ENCODE results near the gene VAV2.

Gene VAV2

DNA sequence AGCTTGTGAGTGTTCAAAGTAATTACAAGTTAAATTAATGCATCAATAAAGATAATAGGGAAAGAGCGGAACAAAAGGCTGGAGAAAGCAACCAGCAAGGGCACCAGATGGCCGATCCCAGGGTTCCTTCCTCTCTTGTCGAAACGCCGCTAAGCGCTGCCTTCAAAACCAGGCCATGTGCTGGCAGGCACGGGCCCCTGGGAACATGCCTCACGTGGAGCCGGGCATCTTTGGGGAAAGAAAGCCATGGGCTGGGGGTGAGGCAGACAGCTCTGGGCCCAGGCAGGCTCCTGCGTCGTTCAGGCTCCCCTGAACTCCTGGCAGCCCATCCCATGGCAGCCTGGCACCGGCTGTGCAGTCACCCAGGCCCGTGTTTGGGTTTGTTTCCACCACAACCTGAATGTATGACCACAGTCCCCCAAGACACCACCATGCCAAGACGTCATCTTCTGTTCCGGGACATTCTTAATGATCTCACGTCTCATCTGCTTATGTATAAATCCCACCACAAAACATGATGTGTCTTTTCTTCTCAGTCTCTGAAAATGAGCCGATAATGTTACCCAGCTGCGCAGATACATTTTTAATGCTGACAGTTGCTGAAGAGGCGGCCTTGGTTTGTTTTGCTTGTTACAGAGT, 143.5 kb downstream of the VAV2 start:
- DNase-seq: no peak

GRCh38 chr9:133846483-133847090, 145.5 kb downstream of the VAV2 start:
- DNase-seq: no peak

DNA sequence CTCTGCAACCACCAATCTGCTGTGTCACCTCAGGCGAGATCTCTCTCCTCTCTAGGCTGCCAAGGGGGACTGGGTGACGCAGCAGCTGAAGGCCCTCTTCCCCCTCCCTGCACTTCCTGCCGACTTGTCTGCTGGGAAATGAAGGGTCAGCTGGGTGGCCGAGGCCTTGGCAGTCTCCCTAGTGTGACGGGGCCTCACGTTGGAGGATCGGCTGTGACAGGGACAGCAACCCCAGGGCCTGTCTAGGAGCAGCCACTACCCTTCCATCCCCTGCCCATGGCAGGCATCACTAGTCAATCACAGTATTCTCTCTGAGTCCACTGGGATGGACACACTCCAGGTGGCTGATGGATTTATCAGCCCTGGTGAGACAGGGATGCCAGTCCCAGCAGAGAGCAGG, 146.7 kb downstream of the VAV2 start:
- DNase-seq: peak; percentile 16

GRCh38 chr9:133844881-133845410, 147.2 kb downstream of the VAV2 start:
- no peak for DNase-seq

- DNase-seq: no peak
Observed at GRCh38 chr9:133844398-133844784, 147.7 kb downstream of the VAV2 start.

DNA sequence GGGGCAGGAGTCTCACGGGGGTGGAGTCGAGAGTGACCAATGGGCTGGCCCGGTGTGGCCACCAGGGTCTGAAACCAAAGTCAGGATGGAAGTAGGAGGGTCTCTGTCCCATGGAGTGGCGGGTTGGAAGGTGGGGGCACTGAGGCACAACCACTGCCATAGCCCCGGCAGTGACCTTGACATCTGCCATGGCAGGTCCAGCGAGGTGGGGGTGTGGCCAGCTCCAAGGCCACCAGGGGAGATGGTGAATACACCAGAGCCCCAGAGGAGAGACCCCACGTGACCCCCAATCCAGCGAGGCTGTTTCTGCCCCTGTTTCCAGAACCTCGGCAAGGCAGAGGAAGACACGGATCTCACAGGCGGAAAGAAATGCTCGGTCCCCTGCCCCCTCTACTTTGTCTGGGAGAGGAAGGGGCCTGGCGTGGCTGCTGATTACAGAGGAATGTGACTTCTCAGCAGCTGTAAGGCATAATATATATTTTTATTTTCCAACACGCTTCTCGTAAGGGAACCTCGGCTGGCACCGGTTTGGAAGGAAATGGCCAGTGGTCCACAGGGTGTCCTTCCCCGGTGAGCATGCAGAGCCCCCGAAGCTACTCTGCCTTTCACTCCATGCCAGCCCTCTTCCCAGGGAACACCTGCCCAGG, 148.2 kb downstream of the VAV2 start:
- no peak for DNase-seq

DNA sequence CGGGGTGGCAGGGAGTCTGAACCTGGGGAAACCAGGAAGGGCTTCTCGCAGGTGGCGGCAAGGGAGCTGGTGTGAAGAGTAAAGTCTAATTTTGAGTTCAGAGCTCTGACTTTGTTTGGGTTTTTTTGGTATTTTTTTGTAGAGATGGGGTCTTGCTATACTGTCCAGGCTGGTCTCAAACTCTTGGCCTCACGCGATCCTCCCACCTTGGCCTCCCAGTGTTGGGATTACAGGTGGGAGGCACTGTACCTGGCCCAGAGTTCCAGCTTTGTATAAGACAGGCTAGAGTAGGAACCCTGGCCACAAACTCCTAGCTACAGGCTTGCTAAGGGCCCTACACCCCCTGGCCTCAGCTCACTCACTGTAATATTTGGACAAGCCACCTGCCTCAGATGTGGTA, 148.9 kb downstream of the VAV2 start:
- DNase-seq: no peak

DNA sequence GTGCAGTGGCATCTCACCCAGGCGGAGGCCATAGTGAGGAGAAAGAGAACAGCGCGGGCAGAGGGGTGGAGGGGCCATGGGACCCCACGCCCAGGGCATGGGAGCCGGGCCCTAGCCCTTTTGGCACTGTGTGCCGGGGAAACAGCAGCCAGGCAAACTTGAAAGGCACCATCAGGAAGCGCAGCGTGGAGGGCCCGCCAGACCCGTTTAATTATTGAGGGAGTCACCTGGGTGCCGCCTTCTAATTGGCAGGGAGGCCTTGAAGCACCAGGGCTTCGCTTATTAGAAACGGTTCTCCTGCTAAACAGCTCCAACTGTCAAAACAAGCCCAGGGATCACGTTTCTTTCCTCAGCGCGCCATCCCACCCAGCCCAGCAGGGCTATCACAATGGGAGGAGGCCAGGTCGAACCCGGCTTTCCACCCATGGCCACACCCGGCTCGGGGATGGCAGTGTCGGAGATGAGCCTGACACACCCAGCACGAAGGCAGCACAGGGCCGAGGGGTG, 149.3 kb downstream of the VAV2 start:
- DNase-seq: no peak

- DNase-seq: no peak
Observed at GRCh38 chr9:133842174-133842573, 149.9 kb downstream of the VAV2 start.

DNA sequence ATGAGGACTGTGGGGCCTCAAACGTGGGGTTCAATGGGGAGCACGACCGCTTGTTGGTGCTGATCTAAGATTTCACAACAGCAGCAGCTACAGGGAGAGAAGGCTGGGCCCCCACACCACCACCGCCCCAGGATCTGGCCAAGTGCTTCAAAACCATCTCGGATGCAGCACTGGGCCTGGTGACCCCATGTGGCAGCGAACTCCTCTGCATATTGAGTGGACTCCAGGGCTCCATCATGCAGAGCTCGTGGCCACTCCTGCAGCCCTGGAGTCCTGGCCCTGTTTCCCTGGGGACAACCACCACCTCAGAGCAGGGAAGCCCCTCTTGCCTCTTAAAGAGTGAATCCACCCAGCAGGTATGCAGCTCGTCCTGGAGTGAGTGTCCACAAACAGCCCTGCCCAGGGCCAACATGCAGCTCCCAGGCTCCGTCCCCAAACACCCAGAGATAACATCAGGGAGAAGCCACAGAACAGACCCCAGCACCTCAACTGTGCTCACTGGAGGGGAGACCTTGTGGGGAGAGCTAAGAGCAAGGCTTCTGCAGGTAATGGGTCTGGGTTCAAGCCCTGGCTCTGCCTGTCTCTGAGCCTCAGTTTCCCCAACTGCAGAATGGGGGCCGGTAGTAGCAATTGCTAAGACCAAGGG, 150.8 kb downstream of the VAV2 start:
- no peak for DNase-seq

DNA sequence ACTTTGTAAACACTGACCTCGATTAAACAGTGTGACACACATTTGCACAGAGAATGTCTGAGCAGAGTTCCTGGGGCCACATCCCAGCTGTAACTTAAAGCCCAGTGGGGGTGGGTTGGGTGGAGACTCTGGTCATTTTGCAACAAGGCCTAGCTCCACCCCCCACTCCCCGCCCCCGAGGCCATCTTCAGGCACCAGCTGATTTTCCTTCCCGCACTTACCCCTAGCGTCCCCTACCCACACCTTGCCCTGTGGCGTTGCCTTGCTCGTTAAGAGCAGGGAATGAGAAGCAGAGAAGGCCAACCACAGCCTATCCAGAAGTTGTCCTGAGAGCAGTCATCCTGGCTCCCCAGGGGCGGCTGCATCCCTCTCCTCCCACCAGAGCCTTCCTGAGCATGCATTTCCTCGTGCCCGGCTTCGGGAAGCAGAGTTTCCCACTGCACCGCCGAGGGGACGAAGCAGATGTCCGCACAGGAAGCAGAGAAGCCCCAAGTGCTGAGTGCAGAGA, 152.2 kb downstream of the VAV2 start:
- no peak for DNase-seq

- no peak for DNase-seq
Observed at GRCh38 chr9:133838859-133839507, 153.1 kb downstream of the VAV2 start.

GRCh38 chr9:133837627-133838597, 154.2 kb downstream of the VAV2 start:
- DNase-seq: no peak

GRCh38 chr9:133836818-133837217, 155.3 kb downstream of the VAV2 start:
- DNase-seq: no peak

DNA sequence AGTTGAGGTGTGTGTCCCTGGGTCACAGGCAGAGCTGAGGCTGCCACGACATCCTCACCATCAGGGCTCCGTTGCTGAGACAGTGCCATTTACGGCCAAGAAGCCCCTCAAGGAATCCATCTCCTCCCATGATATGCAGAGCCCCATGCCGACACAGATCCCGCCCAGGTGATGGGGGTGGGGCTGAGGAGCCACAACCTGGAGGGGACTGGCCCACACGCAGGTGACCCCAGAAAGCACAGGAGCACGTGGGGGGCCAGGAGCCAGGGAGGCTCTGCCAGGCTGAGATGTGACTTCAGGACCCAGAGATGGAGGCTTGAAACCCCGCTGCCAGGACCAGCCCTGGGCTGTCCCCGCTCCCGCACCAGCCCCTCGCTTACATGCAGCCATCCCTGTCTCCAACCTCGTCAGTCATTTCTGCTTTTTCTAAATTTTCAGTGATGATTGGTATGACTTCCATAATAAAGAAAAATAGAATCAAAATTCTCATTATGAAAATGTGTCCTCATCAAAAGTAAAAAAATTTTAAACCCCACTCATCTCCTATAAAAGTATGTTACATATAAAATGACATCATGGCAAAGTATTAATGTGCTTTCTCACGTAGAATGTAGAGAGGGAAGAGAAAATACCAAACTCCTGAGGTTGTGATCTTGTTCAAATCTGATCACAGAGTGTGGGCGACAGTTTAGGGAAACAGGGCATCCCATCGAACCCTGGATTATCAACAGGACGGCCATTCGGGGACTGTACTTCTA, 155.9 kb downstream of the VAV2 start:
- no peak for DNase-seq

- no peak for DNase-seq
Observed at GRCh38 chr9:133835262-133835901, 156.7 kb downstream of the VAV2 start.

DNA sequence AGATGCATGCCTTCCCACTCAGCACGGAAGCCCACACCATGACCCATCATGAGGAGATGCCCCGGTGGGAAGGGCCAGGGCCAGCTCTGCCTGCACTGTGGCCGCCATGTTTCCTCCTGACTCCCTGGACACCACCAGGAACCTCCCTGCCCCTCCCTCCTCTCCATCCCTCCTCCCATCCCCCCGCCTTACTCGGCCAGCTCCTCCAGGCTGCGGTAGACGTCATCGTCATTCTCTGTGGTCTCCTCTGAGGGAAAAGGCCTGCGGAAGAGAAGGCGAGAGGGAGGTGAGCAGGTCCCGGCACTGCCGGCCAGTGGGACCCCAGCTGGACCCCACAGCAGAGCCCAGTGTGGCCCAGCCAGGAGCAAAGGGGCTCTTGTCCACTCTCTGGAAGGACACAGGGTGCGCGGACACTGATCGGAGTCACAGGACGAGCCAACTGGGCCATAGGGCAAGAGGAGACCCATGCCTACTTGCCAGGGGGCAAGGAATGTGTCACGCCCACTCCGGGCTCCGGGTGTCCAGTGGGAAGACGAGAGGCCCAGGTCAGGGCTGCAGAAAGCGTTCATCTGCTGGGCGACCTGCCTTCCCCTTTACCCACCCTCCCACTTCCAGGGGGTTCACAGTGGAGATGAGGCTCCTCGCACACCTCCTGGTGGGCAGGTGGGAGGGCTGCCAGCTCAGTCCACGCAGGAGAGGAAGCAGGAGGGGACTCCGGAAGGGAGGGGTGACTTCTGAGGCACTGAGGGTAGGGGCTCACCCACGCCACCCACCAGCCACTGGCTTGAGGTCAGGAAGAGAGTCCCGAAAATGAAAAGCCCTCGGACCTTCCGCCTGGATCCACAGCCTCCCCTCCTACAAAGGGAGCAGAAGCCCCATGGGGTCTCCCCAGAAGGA, 157.8 kb downstream of the VAV2 start:
- no peak for DNase-seq

GRCh38 chr9:133833388-133834025, 158.6 kb downstream of the VAV2 start:
- no peak for DNase-seq

DNA sequence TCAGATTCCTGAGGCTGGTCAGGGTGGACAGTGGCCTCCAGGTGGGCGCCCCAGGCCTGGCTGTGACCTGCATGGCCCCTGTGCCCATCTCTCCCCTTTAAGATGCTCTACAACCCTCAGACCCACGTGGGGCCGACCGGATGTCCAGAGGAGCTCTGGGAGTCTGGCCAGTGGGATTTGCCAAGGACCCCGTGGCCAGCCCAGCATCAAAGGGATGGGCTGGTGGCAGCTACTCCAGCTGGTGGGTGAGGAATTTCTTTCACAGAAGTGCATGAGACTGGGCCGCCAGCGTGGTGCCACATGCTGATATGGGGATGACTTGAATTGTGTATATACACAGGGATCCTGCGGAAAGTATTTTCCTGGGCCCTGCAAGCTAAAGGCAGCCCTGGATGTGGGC, 159.2 kb downstream of the VAV2 start:
- DNase-seq: no peak

Data from OCI-M1 (cell line).